Keratinocyte (primary cell): ENCODE measurements around the gene HERC3. TPM values are rescaled to one million over a fixed set of nuclear protein-coding genes. Genes with fewer than 3 reads are reported as not detected.

Experiments
- DNase-seq: peaks from one replicate; pipeline ENCODE4 v3.0.0-alpha.2; 2011; ENCODE audit warnings: low read depth, missing footprints, low spot score
- FAIRE-seq: peaks from 2 replicates; lab custom pipeline; 2011; peaks lifted over from hg19 to GRCh38; lab: Jason Lieb, UNC
- H2AFZ ChIP-seq: 2 replicates; pipeline ENCODE4 v1.6.0; 2012; ENCODE audit warnings: low read length, control low read depth, inconsistent platforms; ENCODE audit not compliant: control insufficient read depth
- H3K27ac ChIP-seq: 2 replicates; pipeline ENCODE4 v1.5.1; 2011; ENCODE audit warnings: low read length; ENCODE audit not compliant: control insufficient read depth, insufficient read depth
- H3K27me3 ChIP-seq: 3 replicates; pipeline ENCODE4 v1.6.0; 2011; ENCODE audit warnings: low read length; ENCODE audit not compliant: control insufficient read depth, insufficient read depth; ENCODE audit errors: extremely low read depth
- H3K36me3 ChIP-seq, 2 experiments: 2 replicates in 1 of 2; 3 replicates in 1 of 2; pipeline ENCODE4 v1.5.1; 2011; ENCODE audit warnings: low read length in 2 of 2, mild to moderate bottlenecking in 1 of 2; ENCODE audit not compliant: control insufficient read depth in 2 of 2, insufficient read depth in 2 of 2; ENCODE audit errors: extremely low read depth in 1 of 2
- H3K4me1 ChIP-seq: 3 replicates; pipeline ENCODE4 v1.5.1; 2011; ENCODE audit warnings: low read length; ENCODE audit not compliant: control insufficient read depth, insufficient read depth; ENCODE audit errors: extremely low read depth
- H3K4me2 ChIP-seq: 3 replicates; pipeline ENCODE4 v1.6.0; 2011; ENCODE audit warnings: low read depth, low read length; ENCODE audit not compliant: control insufficient read depth, insufficient read depth; ENCODE audit errors: extremely low read depth
- H3K4me3 ChIP-seq, 3 experiments: fragments of 200-600 bp in 1 of 3; sonication (generic) in 1 of 3; 2 replicates in 2 of 3; 3 replicates in 1 of 3; pipeline ENCODE4 v1.5.1; 2011 to 2016; ENCODE audit warnings: low read length in 3 of 3, mild to moderate bottlenecking in 3 of 3, control low read depth in 2 of 3, inconsistent platforms in 1 of 3, low read depth in 1 of 3, mixed read lengths in 1 of 3, mixed run types in 1 of 3, moderate library complexity in 1 of 3; ENCODE audit not compliant: control insufficient read depth in 2 of 3, insufficient read depth in 2 of 3; ENCODE audit errors: extremely low read depth in 1 of 3
- H3K79me2 ChIP-seq: 2 replicates; pipeline ENCODE4 v1.6.0; 2012; ENCODE audit warnings: low read length; ENCODE audit not compliant: control insufficient read depth, insufficient read depth
- H3K9ac ChIP-seq: 3 replicates; pipeline ENCODE4 v1.6.0; 2011; ENCODE audit warnings: low read length; ENCODE audit not compliant: control insufficient read depth, insufficient read depth; ENCODE audit errors: extremely low read depth
- H3K9me1 ChIP-seq: 3 replicates; pipeline ENCODE4 v1.6.0; 2011; ENCODE audit warnings: low read length; ENCODE audit not compliant: control insufficient read depth, insufficient read depth; ENCODE audit errors: extremely low read depth
- H3K9me3 ChIP-seq: 2 replicates; pipeline ENCODE4 v1.5.1; 2012; ENCODE audit warnings: low read depth, low read length; ENCODE audit not compliant: control insufficient read depth
- H4K20me1 ChIP-seq: 3 replicates; pipeline ENCODE4 v1.6.0; 2011; ENCODE audit warnings: low read length; ENCODE audit not compliant: control insufficient read depth, insufficient read depth; ENCODE audit errors: extremely low read depth
- CTCF ChIP-seq, 3 experiments: IDR thresholded peaks in 1 of 3; conservative IDR thresholded peaks in 1 of 3; optimal IDR thresholded peaks in 1 of 3; 2 replicates in 2 of 3; 3 replicates in 1 of 3; pipeline versions ENCODE3 to v1.5.1; 2011; ENCODE audit warnings: low read length in 3 of 3, mild to moderate bottlenecking in 3 of 3, moderate library complexity in 2 of 3, control low read depth in 1 of 3, inconsistent platforms in 1 of 3; ENCODE audit not compliant: insufficient read depth in 2 of 3; ENCODE audit errors: extremely low read depth in 1 of 3
- EZH2 ChIP-seq: IDR thresholded peaks from one replicate; pipeline ENCODE4 v1.6.1; 2012; ENCODE audit warnings: inconsistent platforms, mild to moderate bottlenecking, low read length, moderate library complexity
- dilution Hi-C: fragments of 300-500 bp; cut with MboI; formaldehyde crosslinking; loops from one replicate; pipeline ENCODE4 v1.7.0; 2020; ENCODE audit warnings: low sequenced_read_pairs; ENCODE audit not compliant: extremely low pct_ligation_motif_present
- polyA plus RNA-seq, 5 experiments: library from polyadenylated mRNA; depleted of rRNA in 3 of 5; stranded (reverse) in 3 of 5; stranded (forward) in 1 of 5; unstranded in 1 of 5; fragments of >200 nt; gene quantifications; 1 replicate in 1 of 5; 2 replicates in 3 of 5; 3 replicates in 1 of 5; pipeline versions ENCODE4 v1.2.1 to v1.2.3, GENCODE V29; 2011 to 2012; ENCODE audit warnings: missing spikeins in 2 of 5, low read depth in 1 of 5, low replicate concordance in 1 of 5

Gene HERC3
- polyA plus RNA-seq, 1 donor (not counting 4 experiments of a cell fraction or from before 2014, with no cell fraction given) = 26.3 TPM

GRCh38 chr4:88613417-88613875, 21.2 kb downstream of the HERC3 start:
- Histone ChIP-seq H3K27me3 (no peaks in the 10 kb centered on the region), H3K36me3 (peaks cover 3 to 8% of the 10 kb centered on the region in 2 experiments), H3K4me2 (peak overlapping the region; percentile 83), H3K4me1 (peaks cover 84% of the 10 kb centered on the region), H4K20me1 (no peaks in the 10 kb centered on the region), H2AFZ (peak overlapping the region; percentile 16), H3K9me1 (no peaks in the 10 kb centered on the region), H3K9me3 (no peaks in the 10 kb centered on the region), H3K9ac (peak overlapping the region; percentile 81), H3K27ac (peak overlapping the region; percentile 99), H3K4me3 (peak overlapping the region in 2 of 3 experiments; percentile 36 to 50), H3K79me2 (peaks cover 28% of the 10 kb centered on the region)
- no peak for DNase-seq
- FAIRE-seq = peak; percentile 76
- no peak for TF ChIP-seq EZH2
- no peak for TF ChIP-seq CTCF (optimal IDR thresholded peaks at IDR 0.05 in 1 of 3, IDR thresholded peaks at IDR 0.05 in 1 of 3, conservative IDR thresholded peaks at IDR 0.05 in 1 of 3; ENCODE audit: extremely low read depth in 1 of 3, insufficient read depth in 2 of 3, low read length in 3 of 3)
- dilution Hi-C loops = no loop called here

GRCh38 chr4:88614058-88614457, 21.8 kb downstream of the HERC3 start:
- peak overlapping the region; percentile 83 for H3K4me2 ChIP-seq
- DNase-seq = no peak
- peaks cover 79% of the 10 kb centered on the region for H3K4me1 ChIP-seq
- peaks cover 29% of the 10 kb centered on the region for H3K79me2 ChIP-seq
- no peak for FAIRE-seq
- no peak overlapping the region for H2AFZ ChIP-seq
- H3K27me3 ChIP-seq = no peaks in the 10 kb centered on the region
- peaks cover 3 to 5% of the 10 kb centered on the region in 2 experiments for H3K36me3 ChIP-seq
- H3K9ac ChIP-seq = peak overlapping the region; percentile 81
- TF ChIP-seq EZH2 = no peak
- no peak for TF ChIP-seq CTCF (optimal IDR thresholded peaks at IDR 0.05 in 1 of 3, IDR thresholded peaks at IDR 0.05 in 1 of 3, conservative IDR thresholded peaks at IDR 0.05 in 1 of 3; ENCODE audit: extremely low read depth in 1 of 3, insufficient read depth in 2 of 3, low read length in 3 of 3)
- H3K9me3 ChIP-seq = no peaks in the 10 kb centered on the region
- peak overlapping the region; percentile 99 for H3K27ac ChIP-seq
- no peak overlapping the region for H3K4me3 ChIP-seq
- no peaks in the 10 kb centered on the region for H3K9me1 ChIP-seq
- dilution Hi-C loops = no loop called here
- no peaks in the 10 kb centered on the region for H4K20me1 ChIP-seq
